ENCODE measurements around the gene HRAS. TPM values are rescaled to one million over a fixed set of nuclear protein-coding genes. Genes with fewer than 3 reads are reported as not detected.
A peak's percentile ranks its signal among the peaks of the same experiment; 100 is the strongest.

The HRAS gene
- total RNA-seq, 4 donors from 2014 or later: 17.1 to 50.0 (median 37.6) TPM

- Histone ChIP-seq H3K4me1 (peaks cover 5 to 17% of the 10 kb centered on the region in 2 donors), H3K27ac (no peak overlapping the region), H3K36me3 (no peaks in the 10 kb centered on the region), H3K4me3 (no peak overlapping the region), H3K9me3 (no peaks in the 10 kb centered on the region), H3K27me3 (peaks cover 4 to 7% (median 7%) of the 10 kb centered on the region in 3 donors)
- no peak for DNase-seq
- no peak for ATAC-seq
- intact Hi-C loops (cut with DNase I; ENCODE audit: low total_unique reads): no loop called here
- in situ Hi-C loops (cut with MboI; ENCODE audit: low sequenced_read_pairs in 4 of 4): loop anchor here (25.0 kb wide), 2 partner anchors 149 to 174 kb away; partner anchors contain the start of genes EPS8L2 (in 3 of the 4) and TALDO1 (in 1 of the 4)
- TF ChIP-seq CTCF (IDR thresholded peaks at IDR 0.05 in 4 of 5, conservative IDR thresholded peaks at IDR 0.05 in 1 of 5) (no peak), POLR2A (IDR thresholded peaks at IDR 0.05) (no peak)
These were observed 27.9 kb upstream of the HRAS start for GRCh38 chr11:563066-563811.

GRCh38 chr11:562046-562645, 26.8 kb upstream of the HRAS start:
- no peak for TF ChIP-seq CTCF (IDR thresholded peaks at IDR 0.05 in 4 of 5, conservative IDR thresholded peaks at IDR 0.05 in 1 of 5)
- in situ Hi-C loops (cut with MboI; ENCODE audit: low sequenced_read_pairs in 4 of 4): loop anchor here (25.0 kb wide), 2 partner anchors 150 to 175 kb away; partner anchors contain the start of genes EPS8L2 (in 3 of the 4) and TALDO1 (in 1 of the 4)
- no peaks in the 10 kb centered on the region for H3K36me3 ChIP-seq
- no peak for DNase-seq
- intact Hi-C loops (cut with DNase I; ENCODE audit: low total_unique reads): no loop called here
- no peak overlapping the region for H3K27ac ChIP-seq
- H3K27me3 ChIP-seq: peaks cover 9 to 14% (median 11%) of the 10 kb centered on the region in 3 donors
- H3K4me1 ChIP-seq: peaks cover 5 to 10% of the 10 kb centered on the region in 2 donors
- no peak overlapping the region for H3K4me3 ChIP-seq
- no peak for ATAC-seq
- no peaks in the 10 kb centered on the region for H3K9me3 ChIP-seq

GRCh38 chr11:561148-562003, 26.0 kb upstream of the HRAS start:
- TF ChIP-seq POLR2A (IDR thresholded peaks at IDR 0.05): no peak
- no peak for TF ChIP-seq CTCF (IDR thresholded peaks at IDR 0.05 in 4 of 5, conservative IDR thresholded peaks at IDR 0.05 in 1 of 5)
- H3K27ac ChIP-seq: peak overlapping the region in 1 of 4 donors; percentile 31

More at GRCh38 chr11:561148-562003, 26.0 kb upstream of the HRAS start:
- Histone ChIP-seq H3K27me3 (peaks cover 17 to 22% (median 19%) of the 10 kb centered on the region in 3 donors), H3K4me3 (peak overlapping the region; percentile 40 to 92 (median 73)), H3K36me3 (no peaks in the 10 kb centered on the region), H3K4me1 (peaks cover 5 to 10% of the 10 kb centered on the region in 2 donors), H3K9me3 (no peaks in the 10 kb centered on the region)
- in situ Hi-C loops (cut with MboI; ENCODE audit: low sequenced_read_pairs in 4 of 4): loop anchor here (25.0 kb wide), 2 partner anchors 151 to 176 kb away; partner anchors contain the start of genes EPS8L2 (in 3 of the 4) and TALDO1 (in 1 of the 4)
- ATAC-seq (peak; percentile 56 to 62), DNase-seq (no peak)
- intact Hi-C loops (cut with DNase I; ENCODE audit: low total_unique reads): no loop called here
